ENCODE measurements around the gene STX10. TPM values are rescaled to one million over a fixed set of nuclear protein-coding genes. Genes with fewer than 3 reads are reported as not detected.

Gene STX10
- total RNA-seq, 1 experiment from 2014 or later, result 63.3 TPM

- no peaks in the 10 kb centered on the region for H3K36me3 ChIP-seq (ENCODE audit: insufficient read depth, low read length, poor library complexity, severe bottlenecking)
- ChIA-PET POLR2A (ENCODE audit: low non-redundant PET) (no interaction called here), CTCF (no interaction called here)
- H3K27me3 ChIP-seq (replicated peaks; ENCODE audit: insufficient read depth, low read depth, low read length, poor library complexity), result no peaks in the 10 kb centered on the region
- BruUV-seq (replicated peaks), result no TSS peak
- H3K4me3 ChIP-seq (ENCODE audit: low read depth, low read length, poor library complexity, severe bottlenecking), result no peak overlapping the region
- H3K9me3 ChIP-seq (ENCODE audit: low read depth, low read length, poor library complexity, severe bottlenecking), result no peaks in the 10 kb centered on the region
- H3K4me1 ChIP-seq (ENCODE audit: insufficient read depth, low read length, poor library complexity, severe bottlenecking), result peaks cover 23% of the 10 kb centered on the region
- peak; percentile 58 for DNase-seq (ENCODE audit: low spot score)
- TF ChIP-seq CTCF (conservative IDR thresholded peaks at IDR 0.05; ENCODE audit: low read depth, low read length) (no peak), EZH2 (IDR thresholded peaks at IDR 0.05; ENCODE audit: borderline replicate concordance, low read depth, low read length, poor library complexity, severe bottlenecking) (no peak)
- peak overlapping the region; percentile 2 for H3K27ac ChIP-seq (ENCODE audit: low read depth, low read length, poor library complexity, severe bottlenecking)
- intact Hi-C loops (cut with micrococcal nuclease; ENCODE audit: unreplicated experiment), result no loop called here
Measured at GRCh38 chr19:13176345-13176744, 26.2 kb upstream of the STX10 start.

- Histone ChIP-seq H3K4me1 (ENCODE audit: insufficient read depth, low read length, poor library complexity, severe bottlenecking) (peaks cover 20% of the 10 kb centered on the region), H3K27ac (ENCODE audit: low read depth, low read length, poor library complexity, severe bottlenecking) (peak overlapping the region; percentile 21), H3K27me3 (replicated peaks; ENCODE audit: insufficient read depth, low read depth, low read length, poor library complexity) (no peaks in the 10 kb centered on the region), H3K4me3 (ENCODE audit: low read depth, low read length, poor library complexity, severe bottlenecking) (no peak overlapping the region), H3K9me3 (ENCODE audit: low read depth, low read length, poor library complexity, severe bottlenecking) (no peaks in the 10 kb centered on the region), H3K36me3 (ENCODE audit: insufficient read depth, low read length, poor library complexity, severe bottlenecking) (no peaks in the 10 kb centered on the region)
- CTCF ChIA-PET, result no interaction called here
- TF ChIP-seq CTCF (conservative IDR thresholded peaks at IDR 0.05; ENCODE audit: low read depth, low read length) (no peak), EZH2 (IDR thresholded peaks at IDR 0.05; ENCODE audit: borderline replicate concordance, low read depth, low read length, poor library complexity, severe bottlenecking) (no peak)
- intact Hi-C loops (cut with micrococcal nuclease; ENCODE audit: unreplicated experiment), result no loop called here
- POLR2A ChIA-PET (ENCODE audit: low non-redundant PET), result no interaction called here
- BruUV-seq (replicated peaks), result no TSS peak
- no peak for DNase-seq (ENCODE audit: low spot score)
Measured at GRCh38 chr19:13173139-13173737, 23.1 kb upstream of the STX10 start.

GRCh38 chr19:13172346-13173138 lies 22.4 kb upstream of the STX10 start:
- no peaks in the 10 kb centered on the region for H3K9me3 ChIP-seq (ENCODE audit: low read depth, low read length, poor library complexity, severe bottlenecking)
- H3K27ac ChIP-seq (ENCODE audit: low read depth, low read length, poor library complexity, severe bottlenecking), result peak overlapping the region; percentile 55
- POLR2A ChIA-PET (ENCODE audit: low non-redundant PET), result no interaction called here
- TF ChIP-seq CTCF (conservative IDR thresholded peaks at IDR 0.05; ENCODE audit: low read depth, low read length) (no peak), EZH2 (IDR thresholded peaks at IDR 0.05; ENCODE audit: borderline replicate concordance, low read depth, low read length, poor library complexity, severe bottlenecking) (no peak)
- no peaks in the 10 kb centered on the region for H3K36me3 ChIP-seq (ENCODE audit: insufficient read depth, low read length, poor library complexity, severe bottlenecking)
- CTCF ChIA-PET, result no interaction called here
- peak; percentile 84 for DNase-seq (ENCODE audit: low spot score)
- no peaks in the 10 kb centered on the region for H3K27me3 ChIP-seq (replicated peaks; ENCODE audit: insufficient read depth, low read depth, low read length, poor library complexity)
- no TSS peak for BruUV-seq (replicated peaks)
- H3K4me1 ChIP-seq (ENCODE audit: insufficient read depth, low read length, poor library complexity, severe bottlenecking), result peaks cover 26% of the 10 kb centered on the region
- H3K4me3 ChIP-seq (ENCODE audit: low read depth, low read length, poor library complexity, severe bottlenecking), result no peak overlapping the region
- intact Hi-C loops (cut with micrococcal nuclease; ENCODE audit: unreplicated experiment), result no loop called here

Measured in A673 (cell line).